ENCODE measurements around the gene RBMX.

DNA sequence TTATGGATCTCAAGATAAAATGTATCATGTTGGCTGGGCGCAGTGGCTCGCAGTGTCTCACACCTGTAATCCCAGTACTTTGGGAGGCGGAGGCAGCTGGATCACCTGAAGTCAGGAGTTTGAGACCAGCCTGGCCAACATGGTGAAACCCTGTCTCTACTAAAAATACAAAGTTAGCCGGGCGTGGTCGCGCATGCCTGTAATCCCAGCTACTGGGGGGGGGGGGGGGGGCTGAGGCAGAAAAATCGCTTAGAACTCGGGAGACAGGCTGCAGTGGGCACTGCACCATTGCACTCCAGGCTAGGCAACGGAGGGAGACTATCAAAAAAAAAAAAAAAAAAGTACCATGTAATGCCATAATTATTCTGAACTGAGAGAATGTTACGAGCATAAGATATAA, 2.1 kb downstream of the RBMX start:
- TF ChIP-seq, protein P1, sequence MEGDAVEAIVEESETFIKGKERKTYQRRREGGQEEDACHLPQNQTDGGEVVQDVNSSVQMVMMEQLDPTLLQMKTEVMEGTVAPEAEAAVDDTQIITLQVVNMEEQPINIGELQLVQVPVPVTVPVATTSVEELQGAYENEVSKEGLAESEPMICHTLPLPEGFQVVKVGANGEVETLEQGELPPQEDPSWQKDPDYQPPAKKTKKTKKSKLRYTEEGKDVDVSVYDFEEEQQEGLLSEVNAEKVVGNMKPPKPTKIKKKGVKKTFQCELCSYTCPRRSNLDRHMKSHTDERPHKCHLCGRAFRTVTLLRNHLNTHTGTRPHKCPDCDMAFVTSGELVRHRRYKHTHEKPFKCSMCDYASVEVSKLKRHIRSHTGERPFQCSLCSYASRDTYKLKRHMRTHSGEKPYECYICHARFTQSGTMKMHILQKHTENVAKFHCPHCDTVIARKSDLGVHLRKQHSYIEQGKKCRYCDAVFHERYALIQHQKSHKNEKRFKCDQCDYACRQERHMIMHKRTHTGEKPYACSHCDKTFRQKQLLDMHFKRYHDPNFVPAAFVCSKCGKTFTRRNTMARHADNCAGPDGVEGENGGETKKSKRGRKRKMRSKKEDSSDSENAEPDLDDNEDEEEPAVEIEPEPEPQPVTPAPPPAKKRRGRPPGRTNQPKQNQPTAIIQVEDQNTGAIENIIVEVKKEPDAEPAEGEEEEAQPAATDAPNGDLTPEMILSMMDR (IDR thresholded peaks at IDR 0.05), result no peak
- no peak for TF ChIP-seq POLR2A (IDR thresholded peaks at IDR 0.05)
- TF ChIP-seq POLR2AphosphoS5 (IDR thresholded peaks at IDR 0.05), result no peak

All from breast epithelium (tissue), 3 donors.